Sigmoid colon (tissue), 4 donors: ENCODE results near the gene PODXL2.

Experiments used
- EP300 ChIP-seq, 4 donors: sonication (generic); formaldehyde crosslinking; IDR thresholded peaks; one replicate each; pipeline ENCODE4 v1.6.1; 2017; ENCODE audit warnings: antibody characterized with exemption in 4 of 4
- POLR2A ChIP-seq, 2 donors: fragments of 450-650 bp; IDR thresholded peaks; one replicate each; pipeline ENCODE4 v1.6.1; 2016; ENCODE audit warnings: antibody characterized with exemption in 2 of 2, mild to moderate bottlenecking in 2 of 2, moderate library complexity in 2 of 2
- POLR2AphosphoS5 ChIP-seq, 4 donors: sonication (generic); formaldehyde crosslinking; IDR thresholded peaks; one replicate each; pipeline ENCODE4 v1.6.1; 2017; ENCODE audit warnings: antibody characterized with exemption in 4 of 4
- TF ChIP-seq, protein P1 (sequence below), 4 experiments: fragments of 450-650 bp in 3 of 4; fragments of 200-600 bp in 1 of 4; IDR thresholded peaks; one replicate each; pipeline ENCODE4 v1.5.1; 2016 to 2019; ENCODE audit warnings: antibody characterized with exemption in 4 of 4, mild to moderate bottlenecking in 3 of 4, moderate library complexity in 2 of 4

DNA sequence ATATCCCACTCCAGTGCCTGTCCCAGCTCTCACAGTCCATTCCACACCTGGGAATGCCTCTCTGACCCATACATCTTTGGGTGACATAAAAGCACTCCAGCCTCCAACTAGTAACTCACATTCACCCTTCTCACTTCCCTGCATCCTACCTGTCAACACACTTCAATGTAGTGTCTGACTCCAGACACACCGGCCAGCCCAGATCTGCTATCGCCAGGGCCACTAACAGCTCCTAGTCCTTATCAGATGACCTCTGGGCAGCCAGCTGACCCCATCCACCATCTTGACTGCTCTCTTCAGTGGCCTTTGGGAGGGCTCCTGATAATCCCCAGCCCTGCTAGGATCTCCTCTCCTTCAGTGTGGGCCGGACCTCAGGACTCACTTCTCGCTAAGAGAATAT is 33.7 kb upstream of the PODXL2 start:
- TF ChIP-seq, protein P1, sequence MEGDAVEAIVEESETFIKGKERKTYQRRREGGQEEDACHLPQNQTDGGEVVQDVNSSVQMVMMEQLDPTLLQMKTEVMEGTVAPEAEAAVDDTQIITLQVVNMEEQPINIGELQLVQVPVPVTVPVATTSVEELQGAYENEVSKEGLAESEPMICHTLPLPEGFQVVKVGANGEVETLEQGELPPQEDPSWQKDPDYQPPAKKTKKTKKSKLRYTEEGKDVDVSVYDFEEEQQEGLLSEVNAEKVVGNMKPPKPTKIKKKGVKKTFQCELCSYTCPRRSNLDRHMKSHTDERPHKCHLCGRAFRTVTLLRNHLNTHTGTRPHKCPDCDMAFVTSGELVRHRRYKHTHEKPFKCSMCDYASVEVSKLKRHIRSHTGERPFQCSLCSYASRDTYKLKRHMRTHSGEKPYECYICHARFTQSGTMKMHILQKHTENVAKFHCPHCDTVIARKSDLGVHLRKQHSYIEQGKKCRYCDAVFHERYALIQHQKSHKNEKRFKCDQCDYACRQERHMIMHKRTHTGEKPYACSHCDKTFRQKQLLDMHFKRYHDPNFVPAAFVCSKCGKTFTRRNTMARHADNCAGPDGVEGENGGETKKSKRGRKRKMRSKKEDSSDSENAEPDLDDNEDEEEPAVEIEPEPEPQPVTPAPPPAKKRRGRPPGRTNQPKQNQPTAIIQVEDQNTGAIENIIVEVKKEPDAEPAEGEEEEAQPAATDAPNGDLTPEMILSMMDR (IDR thresholded peaks at IDR 0.05) = no peak
- TF ChIP-seq POLR2AphosphoS5 (IDR thresholded peaks at IDR 0.05) = no peak
- no peak for TF ChIP-seq POLR2A (IDR thresholded peaks at IDR 0.05)
- no peak for TF ChIP-seq EP300 (IDR thresholded peaks at IDR 0.05)
